ENCODE results near the gene AGBL1.

- TF ChIP-seq, protein P1, sequence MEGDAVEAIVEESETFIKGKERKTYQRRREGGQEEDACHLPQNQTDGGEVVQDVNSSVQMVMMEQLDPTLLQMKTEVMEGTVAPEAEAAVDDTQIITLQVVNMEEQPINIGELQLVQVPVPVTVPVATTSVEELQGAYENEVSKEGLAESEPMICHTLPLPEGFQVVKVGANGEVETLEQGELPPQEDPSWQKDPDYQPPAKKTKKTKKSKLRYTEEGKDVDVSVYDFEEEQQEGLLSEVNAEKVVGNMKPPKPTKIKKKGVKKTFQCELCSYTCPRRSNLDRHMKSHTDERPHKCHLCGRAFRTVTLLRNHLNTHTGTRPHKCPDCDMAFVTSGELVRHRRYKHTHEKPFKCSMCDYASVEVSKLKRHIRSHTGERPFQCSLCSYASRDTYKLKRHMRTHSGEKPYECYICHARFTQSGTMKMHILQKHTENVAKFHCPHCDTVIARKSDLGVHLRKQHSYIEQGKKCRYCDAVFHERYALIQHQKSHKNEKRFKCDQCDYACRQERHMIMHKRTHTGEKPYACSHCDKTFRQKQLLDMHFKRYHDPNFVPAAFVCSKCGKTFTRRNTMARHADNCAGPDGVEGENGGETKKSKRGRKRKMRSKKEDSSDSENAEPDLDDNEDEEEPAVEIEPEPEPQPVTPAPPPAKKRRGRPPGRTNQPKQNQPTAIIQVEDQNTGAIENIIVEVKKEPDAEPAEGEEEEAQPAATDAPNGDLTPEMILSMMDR (IDR thresholded peaks at IDR 0.05; ENCODE audit: borderline replicate concordance, extremely low read depth, low read length, poor library complexity, severe bottlenecking) = no peak
- TF ChIP-seq EZH2 (IDR thresholded peaks at IDR 0.05; ENCODE audit: borderline replicate concordance, low read depth, low read length, severe bottlenecking) = no peak
Measured at GRCh38 chr15:86634146-86634545, 554.5 kb downstream of the AGBL1 start.

Data from DND-41 (cell line).